RKO (cell line): ENCODE results near the gene TEDC2.

ENCODE experiments used
- DNase-seq: peaks from one replicate; pipeline ENCODE4 v3.0.0-alpha.2; 2016; ENCODE audit warnings: low spot score

The TEDC2 gene

GRCh38 chr16:2496223-2497115 is 36.6 kb downstream of the TEDC2 start:
- DNase-seq: no peak

- no peak for DNase-seq
These were observed 37.3 kb downstream of the TEDC2 start for GRCh38 chr16:2497116-2497630.

GRCh38 chr16:2497695-2498484 is 38.0 kb downstream of the TEDC2 start:
- no peak for DNase-seq

GRCh38 chr16:2498531-2499253 is 38.8 kb downstream of the TEDC2 start:
- DNase-seq: no peak

GRCh38 chr16:2499454-2499853 is 39.5 kb downstream of the TEDC2 start:
- DNase-seq: no peak

GRCh38 chr16:2499890-2500429 is 40.1 kb downstream of the TEDC2 start:
- DNase-seq: no peak

- no peak for DNase-seq
These were observed 40.6 kb downstream of the TEDC2 start for GRCh38 chr16:2500430-2500917.

- DNase-seq: peak; percentile 51
These were observed 41.2 kb downstream of the TEDC2 start for GRCh38 chr16:2500918-2501750.

GRCh38 chr16:2501946-2502895 is 42.3 kb downstream of the TEDC2 start:
- no peak for DNase-seq

- no peak for DNase-seq
These were observed 45.8 kb downstream of the TEDC2 start for GRCh38 chr16:2505695-2506094.

GRCh38 chr16:2507052-2507659 is 47.2 kb downstream of the TEDC2 start:
- no peak for DNase-seq

- no peak for DNase-seq
These were observed 47.8 kb downstream of the TEDC2 start for GRCh38 chr16:2507665-2508064.

GRCh38 chr16:2508722-2509400 is 49.0 kb downstream of the TEDC2 start:
- DNase-seq: no peak

- DNase-seq: no peak
These were observed 51.4 kb downstream of the TEDC2 start for GRCh38 chr16:2511128-2511800.

GRCh38 chr16:2511996-2512734 is 52.3 kb downstream of the TEDC2 start:
- no peak for DNase-seq

- DNase-seq: no peak
These were observed 53.0 kb downstream of the TEDC2 start for GRCh38 chr16:2512735-2513404.
